Measurements from ENCODE around the gene NUDT6.

The NUDT6 gene

DNA sequence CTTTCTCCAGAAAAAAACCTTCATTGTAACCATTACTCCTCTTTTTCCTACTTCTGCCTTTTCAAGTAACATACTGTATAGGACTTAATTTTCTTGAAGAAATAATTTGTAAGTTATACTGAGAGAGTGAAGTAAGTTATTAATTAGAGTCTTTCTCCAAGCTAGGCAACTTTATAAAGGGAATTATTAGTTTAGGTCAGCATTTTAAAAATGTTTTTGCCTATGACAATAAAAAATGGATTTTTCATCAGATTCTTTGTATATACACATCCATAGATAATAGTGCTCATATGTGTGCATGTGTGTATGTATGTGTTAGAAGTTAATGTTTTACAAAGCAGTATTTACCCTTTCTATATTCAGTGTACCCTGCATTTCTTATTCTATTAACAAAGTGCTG, 10.4 kb upstream of the NUDT6 start:
- no peak overlapping the region for H3K4me3 ChIP-seq (ENCODE audit: low read depth, low read length)
- TF ChIP-seq, protein P1, sequence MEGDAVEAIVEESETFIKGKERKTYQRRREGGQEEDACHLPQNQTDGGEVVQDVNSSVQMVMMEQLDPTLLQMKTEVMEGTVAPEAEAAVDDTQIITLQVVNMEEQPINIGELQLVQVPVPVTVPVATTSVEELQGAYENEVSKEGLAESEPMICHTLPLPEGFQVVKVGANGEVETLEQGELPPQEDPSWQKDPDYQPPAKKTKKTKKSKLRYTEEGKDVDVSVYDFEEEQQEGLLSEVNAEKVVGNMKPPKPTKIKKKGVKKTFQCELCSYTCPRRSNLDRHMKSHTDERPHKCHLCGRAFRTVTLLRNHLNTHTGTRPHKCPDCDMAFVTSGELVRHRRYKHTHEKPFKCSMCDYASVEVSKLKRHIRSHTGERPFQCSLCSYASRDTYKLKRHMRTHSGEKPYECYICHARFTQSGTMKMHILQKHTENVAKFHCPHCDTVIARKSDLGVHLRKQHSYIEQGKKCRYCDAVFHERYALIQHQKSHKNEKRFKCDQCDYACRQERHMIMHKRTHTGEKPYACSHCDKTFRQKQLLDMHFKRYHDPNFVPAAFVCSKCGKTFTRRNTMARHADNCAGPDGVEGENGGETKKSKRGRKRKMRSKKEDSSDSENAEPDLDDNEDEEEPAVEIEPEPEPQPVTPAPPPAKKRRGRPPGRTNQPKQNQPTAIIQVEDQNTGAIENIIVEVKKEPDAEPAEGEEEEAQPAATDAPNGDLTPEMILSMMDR (IDR thresholded peaks at IDR 0.05; ENCODE audit: low read depth, low read length, missing control alignments): no peak
- DNase-seq (ENCODE audit: low read depth): no peak

DNA sequence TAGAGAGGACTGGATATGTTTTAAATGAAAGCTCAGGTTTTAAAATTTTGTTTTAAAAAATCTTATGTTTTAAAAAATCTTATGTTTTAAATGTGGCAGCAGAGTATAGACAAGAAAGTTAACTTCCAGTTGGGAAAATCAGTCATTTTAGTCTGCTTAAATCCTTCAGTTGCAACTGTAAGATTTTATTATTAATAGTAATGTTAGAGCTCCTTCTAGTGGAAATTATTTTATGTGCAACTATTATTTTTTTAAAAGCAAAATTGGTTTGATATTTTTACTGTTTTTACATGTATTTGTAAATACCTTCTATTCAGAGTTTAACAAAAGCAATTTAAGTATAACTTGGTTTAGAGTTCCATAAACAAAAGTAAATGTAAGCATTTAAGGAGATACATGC, 8.5 kb upstream of the NUDT6 start:
- DNase-seq (ENCODE audit: low read depth): no peak
- H3K4me3 ChIP-seq (ENCODE audit: low read depth, low read length): no peak overlapping the region
- TF ChIP-seq, protein P1 (IDR thresholded peaks at IDR 0.05; ENCODE audit: low read depth, low read length, missing control alignments): peak; percentile 11

DNA sequence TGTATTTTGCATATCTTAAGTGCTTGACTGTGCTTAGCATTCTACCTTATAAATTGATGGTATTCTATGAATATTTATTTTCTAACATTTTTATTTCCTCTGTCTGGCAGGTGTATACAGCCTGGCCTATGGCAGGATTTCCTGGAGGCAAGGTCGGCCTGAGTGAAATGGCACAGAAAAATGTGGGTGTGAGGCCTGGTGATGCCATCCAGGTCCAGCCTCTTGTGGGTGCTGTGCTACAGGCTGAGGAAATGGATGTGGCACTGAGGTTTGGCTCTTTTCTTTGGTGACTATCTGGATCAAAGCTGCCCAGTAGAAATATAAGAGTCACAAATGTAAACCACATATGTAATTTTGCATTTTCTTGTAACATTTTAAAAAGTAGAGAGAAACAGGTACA, 6.5 kb upstream of the NUDT6 start:
- TF ChIP-seq, protein P1 (IDR thresholded peaks at IDR 0.05; ENCODE audit: low read depth, low read length, missing control alignments): no peak
- H3K4me3 ChIP-seq (ENCODE audit: low read depth, low read length): no peak overlapping the region
- no peak for DNase-seq (ENCODE audit: low read depth)

GRCh38 chr4:122922877-122923511, 597 bp upstream of the NUDT6 start:
- DNase-seq (ENCODE audit: low read depth): peak; percentile 80
- TF ChIP-seq, protein P1 (IDR thresholded peaks at IDR 0.05; ENCODE audit: low read depth, low read length, missing control alignments): no peak
- peak overlapping the region; percentile 74 for H3K4me3 ChIP-seq (ENCODE audit: low read depth, low read length)

DNA sequence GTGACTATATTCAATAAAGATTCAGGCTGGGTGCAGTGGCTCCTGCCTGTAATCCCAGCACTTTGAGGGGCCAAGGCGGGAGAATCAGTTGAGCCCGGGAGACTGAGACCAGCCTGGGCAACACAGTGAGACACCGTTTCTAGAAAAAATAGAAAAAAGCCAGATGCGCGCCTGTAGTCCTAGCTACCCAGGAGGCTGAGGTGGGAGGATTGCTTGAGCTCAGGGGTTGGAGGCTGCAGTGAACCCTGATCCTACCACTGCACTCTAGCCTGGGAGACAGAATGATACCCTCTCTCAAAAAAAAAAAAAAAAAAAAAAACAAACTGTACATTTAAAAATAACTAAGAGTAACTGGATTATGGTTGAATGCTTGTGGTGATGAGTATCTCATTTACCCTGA, 1.1 kb downstream of the NUDT6 start:
- DNase-seq (ENCODE audit: low read depth): no peak
- TF ChIP-seq, protein P1 (IDR thresholded peaks at IDR 0.05; ENCODE audit: low read depth, low read length, missing control alignments): no peak
- H3K4me3 ChIP-seq (ENCODE audit: low read depth, low read length): no peak overlapping the region; the same call in 1 of the 2 replicates

- TF ChIP-seq, protein P1 (IDR thresholded peaks at IDR 0.05; ENCODE audit: low read depth, low read length, missing control alignments): no peak
- no peak overlapping the region for H3K4me3 ChIP-seq (ENCODE audit: low read depth, low read length)
- no peak for DNase-seq (ENCODE audit: low read depth)
Measured at GRCh38 chr4:122920473-122920872, 1.9 kb downstream of the NUDT6 start.

- no peak overlapping the region for H3K4me3 ChIP-seq (ENCODE audit: low read depth, low read length)
- TF ChIP-seq, protein P1 (IDR thresholded peaks at IDR 0.05; ENCODE audit: low read depth, low read length, missing control alignments): no peak
- no peak for DNase-seq (ENCODE audit: low read depth)
Measured at GRCh38 chr4:122917731-122918130, 4.7 kb downstream of the NUDT6 start.

Measured in GM12864 (cell line).